HFFc6 (cell line): Measurements from ENCODE around the gene FILIP1L. TPM values are rescaled to one million over a fixed set of nuclear protein-coding genes. Genes with fewer than 3 reads are reported as not detected.
A peak's percentile ranks its signal among the peaks of the same experiment; 100 is the strongest.

Experiments
- DNase-seq: peaks from one replicate; pipeline ENCODE4 v3.0.0-alpha.2; 2018
- H3K27ac Mint-ChIP-seq: 2 replicates; pipeline ENCODE4 v1.8.0; 2020; ENCODE audit warnings: mild to moderate bottlenecking, mixed read lengths
- H3K27me3 Mint-ChIP-seq: 2 replicates; pipeline ENCODE4 v1.8.0; 2021; ENCODE audit warnings: mild to moderate bottlenecking, moderate library complexity, mixed read lengths; ENCODE audit not compliant: insufficient read depth
- H3K36me3 Mint-ChIP-seq: 2 replicates; pipeline ENCODE4 v1.8.0; 2021; ENCODE audit warnings: low read depth, mixed read lengths
- H3K4me1 Mint-ChIP-seq: 2 replicates; pipeline ENCODE4 v1.8.0; 2020; ENCODE audit warnings: low read depth, mixed read lengths
- H3K4me3 Mint-ChIP-seq: 2 replicates; pipeline ENCODE4 v1.8.0; 2020; ENCODE audit warnings: mild to moderate bottlenecking, moderate library complexity, mixed read lengths
- H3K9me3 Mint-ChIP-seq: 2 replicates; pipeline ENCODE4 v1.8.0; 2020; ENCODE audit warnings: mild to moderate bottlenecking, mixed read lengths
- CTCF ChIP-seq: fragments of 200-600 bp; sonication (generic); IDR thresholded peaks from 2 replicates; pipeline ENCODE4 v1.5.0; 2021; ENCODE audit warnings: antibody characterized with exemption, mild to moderate bottlenecking
- total RNA-seq, 6 experiments: library from RNA; stranded (reverse); fragmentation: NEBNext Ultra II Directional; extraction: Animal tissue kit (Norgen Biotek cat#: 25700); gene quantifications; 2 replicates in 1 of 6; 3 replicates in 5 of 6; pipeline ENCODE4 v1.2.3, GENCODE V29; 2021

The FILIP1L gene
- total RNA-seq, 6 experiments from 2014 or later = 37.8 to 54.7 (median 48.2) TPM

GRCh38 chr3:100067589-100067988 is 46.7 kb downstream of the FILIP1L start:
- Mint-ChIP-seq H3K27ac (no peak overlapping the region), H3K27me3 (no peaks in the 10 kb centered on the region; the same call in 1 of the 2 replicates), H3K4me1 (peaks cover 73% of the 10 kb centered on the region), H3K4me3 (no peak overlapping the region), H3K9me3 (no peaks in the 10 kb centered on the region), H3K36me3 (peaks cover 9% of the 10 kb centered on the region)
- no peak for TF ChIP-seq CTCF
- no peak for DNase-seq

- no peak for TF ChIP-seq CTCF
- Mint-ChIP-seq H3K9me3 (no peaks in the 10 kb centered on the region), H3K36me3 (no peaks in the 10 kb centered on the region), H3K27me3 (peaks cover 2% of the 10 kb centered on the region; the same call in 1 of the 2 replicates), H3K4me1 (peaks cover 42% of the 10 kb centered on the region), H3K27ac (peak overlapping the region; percentile 92), H3K4me3 (peak overlapping the region; percentile 83)
- peak; percentile 36 for DNase-seq
Measured at GRCh38 chr3:100063929-100064461, 50.3 kb downstream of the FILIP1L start.

DNA sequence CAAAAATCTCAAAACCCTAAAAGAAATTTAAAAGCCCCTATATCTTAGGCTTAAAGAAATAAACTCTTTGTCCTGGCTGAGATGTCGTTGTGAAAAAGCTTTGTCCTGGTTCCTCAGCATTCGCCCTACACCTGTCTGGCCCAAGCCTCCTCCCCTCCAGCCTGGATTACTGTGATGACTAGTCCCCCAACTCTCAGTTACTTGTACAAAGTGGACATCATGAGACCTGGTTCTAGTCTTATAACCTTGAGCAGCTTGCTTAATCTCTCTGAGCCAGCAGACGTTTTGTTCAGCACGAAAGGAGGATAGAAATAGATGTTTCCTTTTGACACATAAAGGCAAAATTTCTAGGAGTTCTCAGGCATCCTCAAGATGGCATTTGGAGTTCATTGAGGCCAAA is 51.6 kb downstream of the FILIP1L start:
- TF ChIP-seq CTCF = no peak
- DNase-seq = no peak
- H3K27me3 Mint-ChIP-seq = peaks cover 2% of the 10 kb centered on the region; the same call in 1 of the 2 replicates
- no peaks in the 10 kb centered on the region for H3K9me3 Mint-ChIP-seq
- no peaks in the 10 kb centered on the region for H3K36me3 Mint-ChIP-seq
- H3K4me3 Mint-ChIP-seq = no peak overlapping the region
- H3K27ac Mint-ChIP-seq = no peak overlapping the region
- H3K4me1 Mint-ChIP-seq = peaks cover 51% of the 10 kb centered on the region

GRCh38 chr3:100060685-100061484 is 53.4 kb downstream of the FILIP1L start:
- H3K36me3 Mint-ChIP-seq = peaks cover 2% of the 10 kb centered on the region; the same call in 1 of the 2 replicates
- TF ChIP-seq CTCF = no peak
- H3K27me3 Mint-ChIP-seq = peaks cover 2% of the 10 kb centered on the region; the same call in 1 of the 2 replicates
- no peak overlapping the region for H3K27ac Mint-ChIP-seq
- DNase-seq = no peak
- no peak overlapping the region for H3K4me3 Mint-ChIP-seq
- peaks cover 49% of the 10 kb centered on the region for H3K4me1 Mint-ChIP-seq
- H3K9me3 Mint-ChIP-seq = no peaks in the 10 kb centered on the region

- Mint-ChIP-seq H3K4me3 (no peak overlapping the region), H3K36me3 (peaks cover 4% of the 10 kb centered on the region; the same call in 1 of the 2 replicates), H3K27ac (no peak overlapping the region), H3K27me3 (peaks cover 2% of the 10 kb centered on the region), H3K9me3 (no peaks in the 10 kb centered on the region), H3K4me1 (peaks cover 40% of the 10 kb centered on the region)
- no peak for TF ChIP-seq CTCF
- no peak for DNase-seq
Measured at GRCh38 chr3:100059472-100059871, 54.8 kb downstream of the FILIP1L start.
